ENCODE data around the gene FOSB. TPM values are rescaled to one million over a fixed set of nuclear protein-coding genes. Genes with fewer than 3 reads are reported as not detected.
A peak's percentile ranks its signal among the peaks of the same experiment; 100 is the strongest.

FOSB gene
- total and polyA plus RNA-seq, 4 donors: 7.9 to 24.2 (median 16.4) TPM

DNA sequence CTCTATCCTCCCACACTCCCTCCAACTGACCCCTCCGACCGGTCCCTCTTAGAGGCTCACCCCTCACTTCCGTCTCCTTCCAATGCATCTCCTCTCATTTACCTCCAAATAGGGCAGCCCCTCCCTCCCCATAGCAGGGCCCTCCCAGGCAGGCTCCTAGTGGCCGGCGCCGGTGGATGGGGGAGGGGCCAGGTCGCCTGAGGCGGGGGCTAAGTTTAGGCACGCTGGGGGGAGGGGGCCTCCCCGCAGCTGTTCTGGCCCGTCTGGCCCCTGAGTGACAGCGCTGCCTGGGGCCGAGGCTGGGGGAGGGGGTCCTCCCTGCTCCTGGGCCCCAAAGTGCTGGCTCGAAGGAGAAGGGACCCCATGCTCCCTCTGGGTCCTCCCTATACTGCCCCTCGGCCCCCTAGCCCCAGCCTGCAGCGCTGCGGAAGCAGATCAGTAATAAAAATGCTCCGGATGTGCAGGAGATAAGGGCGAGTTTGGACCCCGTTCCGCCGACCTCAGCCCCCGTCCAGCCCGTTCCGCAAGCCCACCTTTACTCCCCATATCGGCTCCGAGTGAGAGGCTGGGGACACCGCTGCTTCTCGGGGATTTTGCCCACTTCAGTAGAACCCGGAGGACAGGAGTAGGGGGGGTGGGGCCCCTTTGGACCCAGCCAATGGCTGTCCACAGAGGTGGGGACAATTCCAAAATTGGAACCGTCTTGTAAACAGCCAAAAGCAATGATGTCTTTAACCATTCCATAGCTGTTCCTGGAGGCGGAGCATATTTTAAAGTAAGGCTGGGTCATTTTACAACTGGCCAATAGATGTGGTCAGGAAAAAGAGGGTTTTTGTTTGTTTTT is 25.1 kb downstream of the FOSB start:
- Histone ChIP-seq H3K9ac (ENCODE audit: insufficient read depth in 1 of 2, low read length in 2 of 2) (peak overlapping the region in 1 of 2 donors; percentile 13), H3K4me3 (peak overlapping the region; percentile 32), H3K9me3 (ENCODE audit: control insufficient read depth in 4 of 4, insufficient read depth in 3 of 4, low read length in 3 of 4) (no peaks in the 10 kb centered on the region), H3K27ac (ENCODE audit: low read depth in 1 of 2, low read length in 1 of 2) (peak overlapping the region; percentile 2 to 55), H3K4me1 (ENCODE audit: control insufficient read depth in 5 of 5, insufficient read depth in 5 of 5, low read length in 5 of 5) (peaks cover 3 to 20% (median 9%) of the 10 kb centered on the region in 5 donors), H3K36me3 (ENCODE audit: control insufficient read depth in 4 of 4, insufficient read depth in 4 of 4, low read length in 4 of 4) (no peaks in the 10 kb centered on the region), H3K27me3 (ENCODE audit: control insufficient read depth in 3 of 3, insufficient read depth in 3 of 3, low read length in 2 of 3) (peaks cover 0 to 6% (median 2%) of the 10 kb centered on the region in 3 donors)
- DNase-seq (peak; percentile 90 to 96 (median 94)), ATAC-seq (ENCODE audit: insufficient read depth, low FRiP score) (no peak)
- TF ChIP-seq CTCF (IDR thresholded peaks at IDR 0.05; ENCODE audit: control extremely low read depth, extremely low read depth): no peak
- WGBS, 2 donors: 8% methylated on average over 26 to 32 of the region's 32 CpGs

GRCh38 chr19:45494261-45494916 is 26.6 kb downstream of the FOSB start:
- no peak for TF ChIP-seq CTCF (IDR thresholded peaks at IDR 0.05; ENCODE audit: control extremely low read depth, extremely low read depth)
- Histone ChIP-seq H3K27ac (ENCODE audit: low read depth in 1 of 2, low read length in 1 of 2) (no peak overlapping the region), H3K4me3 (no peak overlapping the region), H3K27me3 (ENCODE audit: control insufficient read depth in 3 of 3, insufficient read depth in 3 of 3, low read length in 2 of 3) (peaks cover 0 to 13% (median 12%) of the 10 kb centered on the region in 3 donors), H3K4me1 (ENCODE audit: control insufficient read depth in 5 of 5, insufficient read depth in 5 of 5, low read length in 5 of 5) (peaks cover 3 to 20% (median 10%) of the 10 kb centered on the region in 5 donors), H3K36me3 (ENCODE audit: control insufficient read depth in 4 of 4, insufficient read depth in 4 of 4, low read length in 4 of 4) (no peaks in the 10 kb centered on the region), H3K9me3 (ENCODE audit: control insufficient read depth in 4 of 4, insufficient read depth in 3 of 4, low read length in 3 of 4) (no peaks in the 10 kb centered on the region), H3K9ac (ENCODE audit: insufficient read depth in 1 of 2, low read length in 2 of 2) (no peak overlapping the region)
- 95 to 96% methylated on average over 39 of the region's 39 CpGs for WGBS, 2 donors
- DNase-seq: no peak
- no peak for ATAC-seq (ENCODE audit: insufficient read depth, low FRiP score)

DNA sequence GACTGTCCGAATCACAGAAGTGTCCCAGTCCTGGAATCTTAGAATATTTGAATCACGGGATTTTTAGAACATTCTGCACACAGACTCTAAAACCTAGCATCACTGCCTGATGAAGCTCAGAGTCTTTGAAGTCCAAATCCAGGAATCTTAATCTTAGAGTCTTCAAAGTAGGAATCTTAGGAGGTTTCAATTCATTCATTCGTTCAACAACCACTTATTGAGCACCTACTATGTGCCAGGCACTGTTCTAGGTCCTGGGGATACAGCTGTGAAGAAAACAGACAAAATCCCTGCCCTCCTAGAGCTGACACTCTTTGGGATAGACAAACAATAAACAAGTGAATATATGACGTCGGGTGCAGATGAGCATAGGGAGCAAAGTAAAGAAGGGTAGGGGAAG is 27.4 kb downstream of the FOSB start:
- Histone ChIP-seq H3K36me3 (ENCODE audit: control insufficient read depth in 4 of 4, insufficient read depth in 4 of 4, low read length in 4 of 4) (no peaks in the 10 kb centered on the region), H3K27me3 (ENCODE audit: control insufficient read depth in 3 of 3, insufficient read depth in 3 of 3, low read length in 2 of 3) (peaks cover 0 to 20% (median 18%) of the 10 kb centered on the region in 3 donors), H3K4me1 (ENCODE audit: control insufficient read depth in 5 of 5, insufficient read depth in 5 of 5, low read length in 5 of 5) (peaks cover 3 to 20% (median 10%) of the 10 kb centered on the region in 5 donors), H3K27ac (ENCODE audit: low read depth in 1 of 2, low read length in 1 of 2) (no peak overlapping the region), H3K9ac (ENCODE audit: insufficient read depth in 1 of 2, low read length in 2 of 2) (no peak overlapping the region), H3K4me3 (no peak overlapping the region), H3K9me3 (ENCODE audit: control insufficient read depth in 4 of 4, insufficient read depth in 3 of 4, low read length in 3 of 4) (no peaks in the 10 kb centered on the region)
- DNase-seq (no peak), ATAC-seq (ENCODE audit: insufficient read depth, low FRiP score) (no peak)
- 86 to 95% methylated on average over 5 of the region's 5 CpGs for WGBS, 2 donors
- no peak for TF ChIP-seq CTCF (IDR thresholded peaks at IDR 0.05; ENCODE audit: control extremely low read depth, extremely low read depth)

Measured in lung (tissue), 12 donors.